Fibroblast of lung (primary cell): ENCODE results near the gene AKIP1. TPM values are rescaled to one million over a fixed set of nuclear protein-coding genes. Genes with fewer than 3 reads are reported as not detected.

ENCODE experiments used
- DNase-seq, 2 donors: peaks; one replicate each; pipeline versions ENCODE4 v3.0.0 to v3.0.0-alpha.2; 2010; ENCODE audit warnings: low read depth in 2 of 2
- H2AFZ ChIP-seq: 2 replicates; pipeline ENCODE4 v1.5.1; 2012; ENCODE audit warnings: low read length, control low read depth, inconsistent platforms
- H3K27ac ChIP-seq: 2 replicates; pipeline ENCODE4 v1.5.1; 2011; ENCODE audit warnings: low read length, control low read depth; ENCODE audit not compliant: insufficient read depth
- H3K27me3 ChIP-seq: 2 replicates; pipeline ENCODE4 v1.5.1; 2011; ENCODE audit warnings: mild to moderate bottlenecking, low read length; ENCODE audit not compliant: control insufficient read depth, insufficient read depth
- H3K36me3 ChIP-seq: 2 replicates; pipeline ENCODE4 v1.5.1; 2011; ENCODE audit warnings: low read length; ENCODE audit not compliant: control insufficient read depth, insufficient read depth
- H3K4me1 ChIP-seq: 2 replicates; pipeline ENCODE4 v1.5.1; 2011; ENCODE audit warnings: low read length; ENCODE audit not compliant: control insufficient read depth, insufficient read depth; ENCODE audit errors: extremely low read depth
- H3K4me2 ChIP-seq: 2 replicates; pipeline ENCODE4 v1.5.1; 2011; ENCODE audit warnings: low read length, control low read depth; ENCODE audit not compliant: insufficient read depth; ENCODE audit errors: extremely low read depth
- H3K4me3 ChIP-seq, 4 experiments: fragments of 200-600 bp in 1 of 4; sonication (generic) in 1 of 4; replicated peaks in 1 of 4; 2 replicates each; pipeline ENCODE4 v1.5.1; 2011 to 2016; ENCODE audit warnings: low read length in 4 of 4, low read depth in 3 of 4, mild to moderate bottlenecking in 3 of 4, control low read depth in 2 of 4, inconsistent platforms in 1 of 4, mixed read lengths in 1 of 4; ENCODE audit not compliant: insufficient read depth in 1 of 4; ENCODE audit errors: control extremely low read depth in 1 of 4
- H3K79me2 ChIP-seq: 2 replicates; pipeline ENCODE4 v1.5.1; 2012; ENCODE audit warnings: mild to moderate bottlenecking, low read length, inconsistent platforms; ENCODE audit not compliant: control insufficient read depth, insufficient read depth
- H3K9ac ChIP-seq: 2 replicates; pipeline ENCODE4 v1.5.1; 2011; ENCODE audit warnings: mild to moderate bottlenecking, low read length, control low read depth; ENCODE audit not compliant: insufficient read depth
- H3K9me3 ChIP-seq: 2 replicates; pipeline ENCODE4 v1.5.1; 2012; ENCODE audit warnings: low read depth, low read length; ENCODE audit not compliant: control insufficient read depth, insufficient read depth
- H4K20me1 ChIP-seq: 2 replicates; pipeline ENCODE4 v1.5.1; 2011; ENCODE audit warnings: low read length; ENCODE audit not compliant: control insufficient read depth, insufficient read depth; ENCODE audit errors: extremely low read depth
- CTCF ChIP-seq, 2 donors: IDR thresholded peaks in 1 of 2; conservative IDR thresholded peaks in 1 of 2; 1 replicate in 1 of 2; 2 replicates in 1 of 2; pipeline ENCODE4 v1.5.1; 2011 to 2012; ENCODE audit warnings: low read length in 2 of 2, control low read depth in 1 of 2, inconsistent platforms in 1 of 2, low read depth in 1 of 2, mild to moderate bottlenecking in 1 of 2
- EZH2 ChIP-seq: IDR thresholded peaks from 2 replicates; pipeline ENCODE4 v1.5.1; 2012; ENCODE audit warnings: low read length, control low read depth, mild to moderate bottlenecking; ENCODE audit errors: missing control alignments
- polyA plus RNA-seq, 2 donors: library from polyadenylated mRNA; depleted of rRNA in 1 of 2; stranded (reverse) in 1 of 2; unstranded in 1 of 2; fragments of >200 nt; gene quantifications; 2 replicates each; pipeline ENCODE4 v1.2.1, GENCODE V29; 2011 to 2012; ENCODE audit warnings: missing spikeins in 1 of 2
- total RNA-seq: library from RNA; depleted of rRNA; stranded (reverse); fragments of >200 nt; gene quantifications from 2 replicates; pipeline ENCODE4 v1.2.1, GENCODE V29; 2014

The AKIP1 gene
- total and polyA plus RNA-seq, 2 donors (not counting 1 experiment from before 2014, with no cell fraction given) = 50.8 to 63.7 TPM

GRCh38 chr11:8871171-8871775, 39.7 kb upstream of the AKIP1 start:
- DNase-seq = peak; percentile 93 to 96
- Histone ChIP-seq H3K4me1 (peaks cover 14% of the 10 kb centered on the region), H2AFZ (peak overlapping the region; percentile 7), H3K9me3 (no peaks in the 10 kb centered on the region), H3K27ac (peak overlapping the region; percentile 74), H3K79me2 (peaks cover 37% of the 10 kb centered on the region), H3K27me3 (no peaks in the 10 kb centered on the region), H3K4me2 (peak overlapping the region; percentile 92), H3K36me3 (no peaks in the 10 kb centered on the region), H3K4me3 (peak overlapping the region; percentile 50 to 86 (median 80)), H4K20me1 (no peaks in the 10 kb centered on the region), H3K9ac (peak overlapping the region; percentile 79)
- TF ChIP-seq CTCF (conservative IDR thresholded peaks at IDR 0.05 in 1 of 2, IDR thresholded peaks at IDR 0.05 in 1 of 2; ENCODE audit: low read depth in 1 of 2, low read length in 2 of 2) (no peak), EZH2 (no peak)

- no peaks in the 10 kb centered on the region for H4K20me1 ChIP-seq
- no peak overlapping the region for H2AFZ ChIP-seq
- H3K4me2 ChIP-seq = peak overlapping the region; percentile 92
- no peak for TF ChIP-seq EZH2
- no peak for TF ChIP-seq CTCF (conservative IDR thresholded peaks at IDR 0.05 in 1 of 2, IDR thresholded peaks at IDR 0.05 in 1 of 2; ENCODE audit: low read depth in 1 of 2, low read length in 2 of 2)
- H3K27me3 ChIP-seq = no peaks in the 10 kb centered on the region
- peaks cover 13% of the 10 kb centered on the region for H3K4me1 ChIP-seq
- H3K4me3 ChIP-seq = peak overlapping the region in 2 of 4 experiments; percentile 50 to 84
- no peak overlapping the region for H3K9ac ChIP-seq
- no peak for DNase-seq
- H3K36me3 ChIP-seq = no peaks in the 10 kb centered on the region
- peaks cover 30% of the 10 kb centered on the region for H3K79me2 ChIP-seq
- H3K9me3 ChIP-seq = no peaks in the 10 kb centered on the region
- no peak overlapping the region for H3K27ac ChIP-seq
Observed at GRCh38 chr11:8871962-8872361, 39.0 kb upstream of the AKIP1 start.

- H3K4me2 ChIP-seq = no peak overlapping the region
- peaks cover 6% of the 10 kb centered on the region for H3K4me1 ChIP-seq
- H3K79me2 ChIP-seq = peaks cover 15% of the 10 kb centered on the region
- no peaks in the 10 kb centered on the region for H3K36me3 ChIP-seq
- H4K20me1 ChIP-seq = no peaks in the 10 kb centered on the region
- no peaks in the 10 kb centered on the region for H3K9me3 ChIP-seq
- TF ChIP-seq EZH2 = no peak
- H3K4me3 ChIP-seq = no peak overlapping the region
- H3K9ac ChIP-seq = no peak overlapping the region
- H3K27me3 ChIP-seq = no peaks in the 10 kb centered on the region
- DNase-seq = peak in 1 of 2 donors; percentile 4
- H3K27ac ChIP-seq = no peak overlapping the region
- H2AFZ ChIP-seq = peak overlapping the region; percentile 66
Observed at GRCh38 chr11:8873741-8874405, 37.1 kb upstream of the AKIP1 start.
